ENCODE data around the gene MYPOP.
"Not testable (repeated sequence)": the region's sequence is repeated elsewhere in the genome, so short reads cannot be mapped to it uniquely, and the experiment has no call there.

Gene MYPOP

DNA sequence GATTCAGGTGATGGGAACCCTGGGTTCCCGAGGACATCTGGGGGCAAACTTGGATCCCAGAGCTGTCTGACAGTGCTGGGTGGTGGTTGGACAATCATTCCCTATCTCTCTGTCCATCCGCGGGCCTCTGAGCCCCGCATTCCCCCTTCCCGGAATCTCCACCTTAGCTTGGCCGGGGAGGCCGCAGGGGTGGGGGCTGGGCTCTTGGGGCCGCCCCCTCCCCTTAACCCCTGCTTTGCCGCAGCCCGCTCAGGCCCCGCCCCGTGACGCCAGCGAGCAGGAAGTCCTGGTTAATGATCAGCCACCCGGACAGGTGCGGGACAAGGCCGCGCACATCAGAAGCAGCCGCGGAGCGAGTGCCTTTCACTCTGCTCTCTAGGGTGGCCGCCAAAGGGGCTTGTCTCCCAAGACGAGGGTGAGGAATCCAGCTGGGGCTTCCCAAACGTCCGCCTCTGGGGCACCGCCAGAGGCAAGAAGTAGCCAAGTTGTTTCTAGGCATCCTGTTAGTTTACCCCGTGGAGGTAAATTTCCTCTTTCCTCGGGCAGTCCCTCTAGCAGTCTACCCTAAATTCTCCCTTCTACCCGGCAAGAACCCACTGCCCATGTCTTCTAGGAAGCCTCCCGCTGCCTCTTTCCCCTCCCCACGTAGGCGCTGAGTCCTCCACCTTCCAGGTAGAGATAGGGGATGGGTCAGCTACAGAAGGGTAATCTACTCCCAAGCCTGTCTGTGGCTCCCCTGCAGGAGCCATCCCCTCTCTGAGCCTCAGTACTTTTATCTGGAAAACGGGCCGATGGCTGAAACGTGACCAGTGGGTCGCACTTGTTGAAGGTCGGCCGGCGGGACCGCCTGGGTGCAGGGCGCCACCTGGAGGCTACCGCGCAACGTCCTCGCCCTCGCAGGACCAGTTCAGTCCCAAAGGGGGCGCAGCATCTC lies 19.5 kb downstream of the MYPOP start:
- DNase-seq = peak; percentile 88

DNA sequence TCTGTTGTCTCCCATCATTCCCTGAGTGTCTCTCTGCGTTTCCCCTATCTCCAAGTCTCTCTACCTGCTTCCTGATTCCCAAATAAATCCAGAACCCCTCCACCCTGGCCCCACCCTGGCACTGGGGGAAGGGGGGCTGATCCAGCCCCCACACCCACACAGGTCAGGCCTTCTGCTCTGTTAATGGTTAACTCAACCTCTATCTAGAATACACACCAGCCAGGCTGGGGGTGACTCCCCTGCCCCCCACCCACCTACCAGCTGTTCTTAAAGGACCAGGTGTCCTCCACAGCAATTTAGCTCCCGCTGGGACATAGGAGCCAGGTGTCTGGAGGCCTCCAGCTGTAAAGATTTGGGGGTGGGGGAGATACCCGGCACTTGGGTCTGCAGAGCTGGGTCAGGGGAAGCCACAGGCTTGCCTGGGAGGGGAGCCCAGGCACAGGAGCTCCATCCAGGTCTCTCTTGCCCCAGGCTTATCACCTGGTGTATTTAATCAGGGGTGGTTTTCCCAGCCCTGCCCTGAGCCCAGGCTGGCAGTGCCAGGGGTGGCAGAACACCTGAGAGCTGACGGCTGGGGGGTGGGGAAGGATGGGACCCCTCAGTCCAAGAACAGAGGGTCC lies 20.4 kb downstream of the MYPOP start:
- DNase-seq = no peak

DNA sequence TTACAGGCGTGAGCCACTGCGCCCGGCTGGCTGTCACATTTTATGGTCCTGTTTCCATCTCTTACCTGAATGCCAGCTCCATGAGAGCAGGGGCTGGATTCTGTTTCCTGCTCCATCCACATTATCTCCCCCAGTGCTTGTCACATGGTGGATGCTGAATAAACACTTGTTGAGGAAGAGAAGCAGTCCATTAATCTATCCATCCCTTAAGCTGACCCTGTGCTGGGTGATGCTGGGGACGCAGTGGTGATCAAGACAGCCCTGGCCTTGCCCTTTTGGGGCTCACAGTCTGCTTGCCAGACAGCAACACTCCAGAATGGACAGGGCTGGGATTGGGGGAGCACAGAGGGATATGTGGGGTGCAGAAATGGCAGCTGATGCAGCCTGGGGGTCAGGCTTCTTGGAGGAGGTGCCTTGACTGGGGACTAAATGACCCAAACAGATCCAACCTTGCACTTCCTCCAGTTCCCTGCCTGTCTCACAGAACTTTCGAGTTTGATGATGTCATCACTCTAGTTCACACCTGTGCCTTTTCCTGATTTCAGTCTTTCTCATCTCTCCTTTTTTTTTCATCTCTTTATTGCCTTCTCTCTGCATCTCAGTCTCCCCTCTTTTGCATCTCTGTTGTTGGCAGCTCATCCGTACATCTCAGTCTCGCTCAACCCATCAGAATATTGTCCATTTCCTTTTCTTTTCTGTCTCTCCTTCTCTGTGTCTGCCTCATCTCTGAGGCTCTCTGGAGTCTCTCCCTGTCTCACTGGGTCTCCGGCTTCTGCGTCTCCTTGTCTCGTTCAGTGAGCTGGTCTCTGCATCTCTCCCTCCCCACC lies 21.1 kb downstream of the MYPOP start:
- no peak for DNase-seq

DNA sequence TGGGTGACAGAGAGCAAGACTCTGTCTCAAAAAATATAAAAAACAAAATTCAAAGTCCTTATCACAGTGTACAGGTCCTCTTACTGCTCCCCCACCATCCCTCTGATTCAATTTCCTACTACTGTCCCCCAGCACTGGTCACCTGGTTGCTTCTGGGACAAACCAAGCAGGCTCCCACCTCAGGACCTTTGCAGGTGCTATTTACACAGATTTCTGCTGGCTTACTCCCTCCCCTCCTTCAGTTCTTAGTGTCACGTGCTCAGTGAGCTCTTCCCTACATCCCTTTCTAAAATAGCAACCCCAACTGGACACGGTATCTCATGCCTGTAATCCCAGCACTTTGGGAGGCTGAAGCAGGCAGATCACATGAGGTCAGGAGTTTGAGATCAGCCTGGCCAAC lies 22.4 kb downstream of the MYPOP start:
- no peak for DNase-seq

DNA sequence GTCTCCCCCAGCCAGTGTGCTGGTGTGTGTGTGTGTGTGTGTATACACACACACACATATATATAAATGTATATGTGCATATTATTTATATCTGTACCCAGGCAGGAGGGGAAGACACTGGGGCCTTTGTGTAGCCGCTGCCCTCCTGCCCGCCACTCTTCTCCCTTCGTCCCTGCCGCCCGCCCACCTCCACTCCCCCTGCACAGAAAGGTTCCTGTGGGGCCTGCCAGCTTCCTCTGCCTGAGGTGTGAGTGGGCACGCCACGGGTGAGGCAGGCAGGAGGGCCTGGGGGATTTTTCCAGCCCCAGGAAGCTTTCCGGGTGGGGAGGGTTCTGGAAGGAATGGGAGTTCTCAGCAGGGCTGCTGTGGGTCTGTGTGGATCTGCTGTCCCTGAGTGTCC lies 23.4 kb downstream of the MYPOP start:
- DNase-seq = no peak

DNA sequence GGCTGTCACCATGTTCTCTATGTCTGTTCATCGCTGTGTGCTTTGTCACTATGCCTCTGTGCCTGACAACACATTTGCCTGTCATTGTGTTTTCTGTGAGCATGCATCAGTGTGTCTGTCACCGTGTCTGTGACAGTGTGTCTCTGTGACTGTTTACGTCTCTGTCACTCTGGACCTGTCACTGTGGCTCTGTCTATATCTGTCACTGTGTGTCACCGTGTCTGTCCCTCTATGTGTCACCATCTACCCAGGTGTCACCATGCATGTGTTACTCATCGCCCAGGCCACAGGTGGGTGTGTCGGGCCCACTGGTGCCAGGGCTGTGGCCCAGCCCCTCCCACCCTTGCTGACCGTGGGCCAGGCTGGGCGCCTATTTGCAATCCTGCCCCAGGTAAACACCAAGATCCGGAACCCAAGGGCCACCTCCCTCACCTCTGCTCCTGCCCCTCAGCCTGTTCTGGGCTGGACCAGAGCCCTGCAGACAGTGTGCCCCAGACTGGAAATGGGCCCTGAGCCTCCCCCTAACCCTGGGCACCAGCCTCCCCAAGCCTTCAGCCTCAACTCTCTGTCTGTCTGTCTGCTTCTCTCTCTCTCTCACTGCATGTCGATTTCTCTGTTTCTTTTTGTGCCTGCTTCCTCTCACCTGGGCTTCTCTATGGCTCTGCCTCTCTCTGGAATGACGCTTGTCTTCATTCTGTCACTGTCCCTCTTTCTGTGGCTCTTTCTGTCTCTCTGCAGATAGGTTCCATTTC lies 24.2 kb downstream of the MYPOP start:
- DNase-seq = no peak

DNA sequence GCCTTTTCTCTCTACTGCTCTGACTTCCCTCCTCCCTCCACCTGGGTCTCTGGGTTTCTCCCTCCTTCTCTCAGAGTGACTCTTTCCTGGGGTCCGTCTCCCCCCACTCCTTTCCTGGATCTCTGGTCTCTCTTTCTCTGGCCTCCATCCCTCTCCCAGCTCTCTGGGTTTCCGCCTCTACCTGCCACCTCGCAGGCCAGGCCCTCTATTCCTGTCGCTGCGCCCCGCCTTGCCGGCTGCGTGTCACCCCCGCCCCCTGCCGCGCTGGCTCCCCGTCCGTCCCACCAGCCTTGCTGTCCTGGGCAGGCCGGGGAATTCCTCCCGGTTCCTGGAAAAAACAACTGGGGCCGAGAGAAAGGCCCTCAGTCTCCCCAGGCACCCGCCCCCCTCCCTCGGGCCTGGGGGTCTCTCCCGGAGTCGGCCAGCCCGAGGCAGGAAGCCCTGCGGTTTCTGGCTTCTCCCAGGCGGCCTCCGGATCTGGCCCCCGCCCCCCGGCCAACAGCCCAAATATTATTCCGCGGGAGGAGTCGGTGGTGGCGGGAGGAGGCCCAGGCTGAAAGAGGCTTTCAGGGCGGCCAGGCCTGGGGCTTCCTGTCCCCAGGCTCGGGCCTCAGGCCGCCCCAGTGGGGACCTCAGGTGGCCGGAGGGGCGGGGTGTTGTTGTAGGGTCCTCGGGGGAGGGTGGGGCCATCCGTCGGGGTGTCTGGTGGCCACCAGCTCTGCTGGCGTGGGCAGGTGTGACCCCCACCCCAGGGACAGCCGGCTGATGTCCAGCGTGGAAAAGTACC lies 25.8 kb downstream of the MYPOP start:
- no peak for DNase-seq

DNA sequence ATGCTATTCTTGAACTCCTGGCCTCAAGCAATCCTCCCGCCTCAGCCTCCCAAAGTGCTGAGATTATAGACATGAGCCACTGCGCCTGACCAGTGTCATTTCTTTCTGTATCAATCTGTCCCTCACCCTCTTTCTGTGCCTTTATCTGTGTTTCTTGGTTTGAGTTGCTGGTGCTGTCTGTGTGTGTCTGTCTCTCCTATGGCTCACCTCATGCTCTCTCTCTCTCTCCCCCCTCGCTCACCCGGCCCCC lies 26.3 kb downstream of the MYPOP start:
- no peak for DNase-seq

DNA sequence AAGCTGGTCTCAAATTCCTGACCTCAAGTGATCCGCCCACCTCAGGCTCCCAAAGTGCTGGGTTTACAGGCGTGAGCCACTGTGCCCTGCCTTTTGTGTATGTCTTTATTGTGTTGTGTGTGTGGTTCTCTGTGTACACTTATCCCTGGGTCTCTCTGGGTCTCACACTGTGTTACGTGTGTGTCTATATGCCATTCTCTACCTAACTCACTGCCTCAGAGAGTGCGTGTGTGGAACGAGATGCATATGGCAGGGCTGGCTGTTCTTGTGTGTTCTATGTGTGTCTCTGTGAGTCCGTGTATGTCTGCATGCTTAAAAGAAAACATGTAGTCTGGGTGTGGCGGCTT lies 27.8 kb downstream of the MYPOP start:
- DNase-seq = no peak

DNA sequence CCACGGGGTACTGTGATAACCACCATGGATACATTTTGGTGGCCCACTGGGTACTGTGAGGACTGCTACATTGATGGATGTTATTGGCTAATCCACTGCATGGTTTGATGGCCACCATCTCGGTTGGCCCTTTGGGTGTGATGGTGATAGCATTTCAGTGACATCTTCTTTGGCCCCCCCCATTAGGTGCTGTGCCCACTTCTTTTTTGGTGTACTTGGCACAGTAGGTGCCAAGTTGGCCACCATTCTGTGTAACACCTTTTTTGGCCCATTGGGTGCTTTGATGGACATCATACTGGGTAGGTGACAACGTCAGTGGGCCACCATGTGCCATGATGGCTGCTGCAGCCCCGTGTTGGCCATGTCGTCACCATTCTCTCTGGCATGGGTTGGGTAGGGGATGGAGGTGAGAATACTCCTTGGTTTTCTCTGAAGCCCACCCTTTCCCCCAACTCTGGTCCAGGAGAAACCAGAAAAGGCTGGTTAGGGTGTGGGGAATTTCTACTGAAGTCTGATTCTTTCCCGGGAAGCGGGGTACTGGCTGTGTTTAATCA lies 29.1 kb downstream of the MYPOP start:
- no peak for DNase-seq

DNA sequence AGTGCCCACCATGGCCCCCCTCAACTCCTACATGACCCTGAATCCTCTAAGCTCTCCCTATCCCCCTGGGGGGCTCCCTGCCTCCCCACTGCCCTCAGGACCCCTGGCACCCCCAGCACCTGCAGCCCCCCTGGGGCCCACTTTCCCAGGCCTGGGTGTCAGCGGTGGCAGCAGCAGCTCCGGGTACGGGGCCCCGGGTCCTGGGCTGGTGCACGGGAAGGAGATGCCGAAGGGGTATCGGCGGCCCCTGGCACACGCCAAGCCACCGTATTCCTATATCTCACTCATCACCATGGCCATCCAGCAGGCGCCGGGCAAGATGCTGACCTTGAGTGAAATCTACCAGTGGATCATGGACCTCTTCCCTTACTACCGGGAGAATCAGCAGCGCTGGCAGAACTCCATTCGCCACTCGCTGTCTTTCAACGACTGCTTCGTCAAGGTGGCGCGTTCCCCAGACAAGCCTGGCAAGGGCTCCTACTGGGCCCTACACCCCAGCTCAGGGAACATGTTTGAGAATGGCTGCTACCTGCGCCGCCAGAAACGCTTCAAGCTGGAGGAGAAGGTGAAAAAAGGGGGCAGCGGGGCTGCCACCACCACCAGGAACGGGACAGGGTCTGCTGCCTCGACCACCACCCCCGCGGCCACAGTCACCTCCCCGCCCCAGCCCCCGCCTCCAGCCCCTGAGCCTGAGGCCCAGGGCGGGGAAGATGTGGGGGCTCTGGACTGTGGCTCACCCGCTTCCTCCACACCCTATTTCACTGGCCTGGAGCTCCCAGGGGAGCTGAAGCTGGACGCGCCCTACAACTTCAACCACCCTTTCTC lies 30.1 kb downstream of the MYPOP start:
- no peak for DNase-seq

DNA sequence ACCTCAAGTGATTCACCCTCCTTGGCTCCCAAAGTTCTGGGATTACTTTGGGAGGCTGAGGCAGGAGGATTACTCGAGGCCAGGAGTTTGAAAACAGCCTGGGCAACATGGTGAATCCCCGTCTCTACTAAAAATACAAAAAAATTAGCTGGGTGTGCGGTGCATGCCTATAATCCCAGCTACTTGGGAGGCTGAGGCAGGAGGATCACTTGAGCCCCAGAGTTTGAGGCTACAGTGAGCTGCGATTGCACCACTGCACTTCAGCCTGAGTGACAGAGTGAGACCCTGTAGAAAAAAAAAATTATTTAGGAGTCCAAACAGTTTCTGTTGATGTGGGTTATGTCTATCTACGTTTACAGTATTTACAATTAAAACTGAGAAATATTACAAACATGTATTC lies 31.6 kb downstream of the MYPOP start:
- no peak for DNase-seq

DNA sequence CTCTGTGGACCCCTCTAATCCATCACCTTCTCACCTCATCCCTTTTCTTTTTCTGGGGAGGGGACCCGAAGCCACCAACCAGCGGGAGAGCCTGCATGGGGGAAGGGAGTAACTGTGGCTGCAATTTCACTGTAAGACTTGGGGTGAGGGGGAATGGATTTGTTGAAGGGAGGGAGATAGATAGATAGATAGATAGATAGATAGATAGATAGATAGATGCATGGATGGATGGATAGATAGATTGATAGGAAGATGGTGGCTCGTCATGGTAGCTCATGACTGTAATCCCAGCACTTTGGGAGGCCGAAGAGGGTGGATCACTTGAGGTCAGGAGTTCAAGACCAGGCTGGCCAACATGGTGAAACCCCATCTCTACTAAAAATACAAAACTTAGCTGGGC lies 35.2 kb downstream of the MYPOP start:
- DNase-seq = not testable (repeated sequence)

DNA sequence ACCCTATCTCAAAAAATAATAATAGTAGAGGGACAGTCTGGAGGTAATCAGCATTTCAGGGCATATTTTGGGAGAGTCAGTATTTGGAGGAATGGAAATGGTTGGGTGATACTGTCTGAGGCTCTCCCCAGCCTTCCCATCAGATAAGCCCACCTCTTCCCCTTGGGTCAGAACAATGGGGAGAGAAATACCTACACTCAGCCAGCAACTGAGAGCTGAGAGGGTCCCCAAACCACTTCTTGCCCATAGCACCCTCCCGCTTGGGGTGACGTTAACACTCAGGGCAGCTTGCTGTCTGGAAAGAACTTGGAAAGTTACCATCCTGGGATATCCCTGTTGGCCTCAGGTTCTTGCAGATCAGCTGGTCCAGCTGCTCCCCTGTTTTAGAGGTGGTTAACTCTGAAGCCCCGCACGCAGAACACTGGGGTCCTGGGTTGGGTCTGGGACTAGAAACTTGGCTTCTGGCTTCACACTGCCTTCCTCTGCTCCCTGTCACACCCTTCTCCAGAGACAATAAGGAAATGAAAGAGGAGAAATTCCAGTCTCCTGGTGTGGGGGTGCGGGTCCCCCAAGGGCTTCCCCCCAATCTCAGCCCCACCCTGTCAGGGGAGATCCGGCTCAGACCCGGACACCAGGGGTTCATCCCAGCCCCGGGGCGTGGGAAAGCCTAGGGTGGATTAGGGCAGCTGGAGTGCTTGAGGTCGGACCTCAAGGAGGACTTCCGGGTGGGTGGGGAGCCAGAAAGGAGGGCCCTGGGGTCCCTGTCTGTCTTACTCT lies 35.8 kb downstream of the MYPOP start:
- no peak for DNase-seq

DNA sequence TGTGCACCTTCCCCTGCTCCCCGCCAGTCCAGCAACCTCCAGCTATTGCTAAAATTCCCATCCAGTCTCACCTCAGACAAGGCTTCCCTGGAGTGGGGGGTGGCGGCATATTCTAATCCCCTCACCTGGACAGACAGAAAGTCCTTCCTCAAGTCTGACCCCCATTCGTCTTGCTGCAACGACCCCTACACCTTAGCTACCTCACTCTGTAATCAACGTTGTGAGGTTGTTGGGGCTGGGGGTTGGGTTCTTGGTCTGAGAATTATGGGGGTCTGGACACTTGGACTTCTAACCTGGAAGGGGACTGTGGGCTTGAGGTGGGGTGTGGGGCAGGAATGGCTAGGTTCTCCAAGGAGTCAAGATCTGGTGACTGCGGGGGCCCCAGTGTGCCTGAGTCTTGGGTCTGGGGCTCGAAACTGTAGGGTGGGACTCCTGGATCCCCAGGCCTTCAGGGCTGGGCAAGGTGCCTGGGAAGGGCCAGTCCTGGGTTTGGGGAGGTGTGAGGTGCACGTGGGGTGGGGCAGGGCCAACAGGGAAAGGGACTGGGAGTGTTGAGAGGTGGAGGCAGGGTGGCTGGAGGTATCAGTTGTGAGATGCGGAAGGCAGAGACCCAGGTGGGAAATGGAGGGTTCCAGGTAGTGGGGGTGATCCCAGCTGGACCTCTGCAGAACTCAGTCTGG lies 37.0 kb downstream of the MYPOP start:
- DNase-seq = no peak

DNA sequence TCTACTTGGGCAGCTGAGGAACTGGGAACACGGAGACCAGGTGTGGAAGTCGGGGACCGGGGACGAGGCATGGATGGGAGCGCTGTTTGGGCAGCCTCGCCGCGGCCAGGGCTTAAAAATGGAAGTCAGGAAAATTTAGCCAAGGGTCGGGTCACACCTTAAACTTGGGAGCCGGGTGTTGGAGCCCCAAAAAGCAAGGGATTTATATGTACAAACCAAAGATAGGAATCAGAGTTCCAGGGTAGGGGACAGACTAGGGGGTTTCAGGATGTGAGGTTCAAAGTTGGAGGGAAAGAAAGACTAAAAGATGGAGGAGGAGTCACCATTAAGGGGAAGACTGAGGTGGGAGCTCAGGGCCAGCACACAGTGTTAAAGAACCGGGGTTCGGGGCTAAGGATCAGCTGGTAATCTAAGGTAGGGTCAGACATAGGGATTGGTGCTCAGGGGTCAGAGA lies 37.8 kb downstream of the MYPOP start:
- DNase-seq = no peak

DNA sequence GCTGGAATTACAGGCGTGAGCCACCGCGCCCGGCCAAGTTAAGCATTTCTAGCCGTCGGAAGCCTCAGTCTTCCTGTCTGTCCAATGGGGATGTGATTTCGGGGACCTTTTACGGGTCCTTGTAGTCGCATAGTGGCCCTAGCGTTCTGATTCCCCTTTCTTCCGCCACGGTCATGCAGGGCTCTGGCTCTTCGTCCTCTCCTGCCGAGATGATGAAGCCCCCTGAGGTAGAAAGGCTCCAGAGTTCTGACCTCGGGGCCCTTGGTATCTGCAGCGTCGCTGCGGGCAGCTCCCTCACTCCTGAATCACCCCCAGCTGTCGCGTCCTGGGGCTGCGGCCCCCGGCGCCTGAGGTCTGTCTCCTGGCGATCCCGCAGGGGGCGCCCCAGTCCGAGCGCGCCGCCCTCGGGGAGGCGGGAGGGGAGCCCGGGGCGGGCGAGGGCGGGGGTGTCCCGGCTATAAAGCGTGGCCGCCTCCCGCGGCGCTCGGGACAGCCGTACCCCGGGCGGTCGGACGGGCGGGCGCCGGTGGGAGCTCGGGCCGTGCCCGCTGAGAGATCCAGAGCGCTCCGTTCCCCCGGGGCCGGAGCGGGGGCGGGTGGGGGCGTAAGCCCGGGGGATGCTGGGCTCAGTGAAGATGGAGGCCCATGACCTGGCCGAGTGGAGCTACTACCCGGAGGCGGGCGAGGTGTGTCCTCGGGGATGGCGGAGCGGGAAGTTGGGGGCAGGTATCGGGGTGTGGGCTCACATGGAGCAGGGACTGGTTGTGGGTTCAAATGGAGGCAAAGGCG lies 38.4 kb downstream of the MYPOP start, which contains the start of gene FOXA3:
Gene FOXA3 (plus strand): TSS at position 487 of the 789 bp plus-strand sequence. CDS start 131 bp downstream, at position 618.
- DNase-seq = peak; percentile 25

DNA sequence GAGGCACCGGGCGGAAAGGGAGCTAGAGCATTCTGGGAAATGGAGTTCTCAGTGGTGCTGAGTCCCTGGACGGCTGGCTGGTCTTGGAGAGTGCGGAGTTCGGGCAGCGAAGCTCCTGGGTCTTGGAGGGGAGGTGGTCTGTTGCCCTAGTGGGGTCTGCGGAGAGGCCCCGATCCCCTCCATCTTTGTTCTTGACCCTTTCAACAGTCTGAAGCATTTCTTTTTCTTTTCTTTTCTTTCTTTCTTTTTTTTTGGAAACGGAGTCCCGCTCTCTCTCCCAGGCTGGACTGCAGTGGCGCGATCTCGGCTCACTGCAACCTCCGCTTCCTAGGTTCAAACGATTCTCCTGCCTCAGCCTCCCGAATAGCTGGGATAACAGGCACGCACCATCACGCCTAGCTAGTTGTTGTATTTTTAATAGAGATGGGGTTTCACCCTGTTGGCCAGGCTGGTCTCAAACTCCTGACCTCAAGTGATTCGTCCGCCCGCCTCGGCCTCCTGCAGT lies 39.0 kb downstream of the MYPOP start:
- DNase-seq = no peak
